Measurements from ENCODE around the gene PRKN.

Gene PRKN

GRCh38 chr6:161534264-161534873, 1193.2 kb downstream of the PRKN start:
- Histone ChIP-seq H3K23ac (ENCODE audit: low read length in 2 of 2) (no peak overlapping the region), H4K8ac (ENCODE audit: low read length) (no peak overlapping the region), H3K4me2 (ENCODE audit: low read length, poor library complexity, severe bottlenecking) (no peak overlapping the region), H3K79me1 (replicated peaks; ENCODE audit: low read length, poor library complexity, severe bottlenecking) (no peaks in the 10 kb centered on the region), H3K36me3 (ENCODE audit: control insufficient read depth in 1 of 2, insufficient read depth in 2 of 2, low read depth in 1 of 2, low read length in 2 of 2) (no peaks in the 10 kb centered on the region), H4K91ac (ENCODE audit: low read length) (no peak overlapping the region), H2BK12ac (ENCODE audit: low read length in 2 of 2) (no peak overlapping the region), H2AFZ (ENCODE audit: low read depth, low read length) (no peak overlapping the region), H3K4ac (ENCODE audit: low read depth in 1 of 2, low read length in 2 of 2) (no peak overlapping the region), H3K4me3 (ENCODE audit: insufficient read depth in 1 of 2, low read depth in 1 of 2, low read length in 2 of 2) (no peak overlapping the region), H3K18ac (ENCODE audit: low read depth in 1 of 2, low read length in 2 of 2) (no peak overlapping the region), H2BK15ac (ENCODE audit: low read depth, poor library complexity, severe bottlenecking) (no peak overlapping the region), H2BK5ac (ENCODE audit: low read depth, low read length, poor library complexity, severe bottlenecking) (no peak overlapping the region), H3K4me1 (ENCODE audit: control insufficient read depth, insufficient read depth, low read depth, low read length) (no peaks in the 10 kb centered on the region), H3K14ac (ENCODE audit: low read length in 2 of 2) (no peak overlapping the region), H3K9ac (ENCODE audit: low read length) (no peak overlapping the region), H2AK5ac (ENCODE audit: low read length, severe bottlenecking) (no peak overlapping the region), H3K27me3 (ENCODE audit: control insufficient read depth in 1 of 2, insufficient read depth in 1 of 2, low read length in 2 of 2) (no peaks in the 10 kb centered on the region), H2BK120ac (ENCODE audit: low read depth, low read length) (no peak overlapping the region), H3K27ac (ENCODE audit: low read length, poor library complexity, severe bottlenecking) (no peak overlapping the region), H3K9me3 (ENCODE audit: control insufficient read depth, low read length) (no peaks in the 10 kb centered on the region)
- no peak for DNase-seq
- 84% methylated on average over 13 of the region's 13 CpGs for WGBS

DNA sequence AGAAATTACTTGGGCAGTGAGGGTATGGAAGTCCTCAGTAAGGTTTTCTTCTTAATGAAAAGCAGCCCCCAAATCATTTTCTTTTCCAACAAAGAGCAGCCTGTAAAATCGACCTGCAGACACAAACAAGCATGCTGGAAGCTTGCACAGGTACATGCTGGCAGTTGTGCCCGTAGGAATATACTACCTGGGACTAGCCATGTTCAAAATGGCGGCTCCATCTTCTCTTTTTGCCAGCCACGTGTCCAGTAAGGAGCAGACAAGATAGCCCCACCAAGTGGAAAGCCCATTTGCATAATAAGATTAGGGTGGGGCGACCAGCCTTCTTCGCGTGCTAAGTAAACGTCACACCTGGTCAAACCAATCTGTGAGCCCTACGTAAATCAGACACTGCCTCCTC, 1194.3 kb downstream of the PRKN start:
- Histone ChIP-seq H3K18ac (ENCODE audit: low read depth in 1 of 2, low read length in 2 of 2) (no peak overlapping the region), H3K9ac (ENCODE audit: low read length) (no peak overlapping the region), H2BK5ac (ENCODE audit: low read depth, low read length, poor library complexity, severe bottlenecking) (no peak overlapping the region), H3K9me3 (ENCODE audit: control insufficient read depth, low read length) (no peaks in the 10 kb centered on the region), H3K79me1 (replicated peaks; ENCODE audit: low read length, poor library complexity, severe bottlenecking) (no peaks in the 10 kb centered on the region), H4K91ac (ENCODE audit: low read length) (no peak overlapping the region), H2AK5ac (ENCODE audit: low read length, severe bottlenecking) (no peak overlapping the region), H3K4me2 (ENCODE audit: low read length, poor library complexity, severe bottlenecking) (no peak overlapping the region), H3K14ac (ENCODE audit: low read length in 2 of 2) (no peak overlapping the region), H3K4me3 (ENCODE audit: insufficient read depth in 1 of 2, low read depth in 1 of 2, low read length in 2 of 2) (no peak overlapping the region), H3K27me3 (ENCODE audit: control insufficient read depth in 1 of 2, insufficient read depth in 1 of 2, low read length in 2 of 2) (no peaks in the 10 kb centered on the region), H3K4me1 (ENCODE audit: control insufficient read depth, insufficient read depth, low read depth, low read length) (no peaks in the 10 kb centered on the region), H3K4ac (ENCODE audit: low read depth in 1 of 2, low read length in 2 of 2) (no peak overlapping the region), H2AFZ (ENCODE audit: low read depth, low read length) (no peak overlapping the region), H4K8ac (ENCODE audit: low read length) (no peak overlapping the region), H3K36me3 (ENCODE audit: control insufficient read depth in 1 of 2, insufficient read depth in 2 of 2, low read depth in 1 of 2, low read length in 2 of 2) (no peaks in the 10 kb centered on the region), H2BK120ac (ENCODE audit: low read depth, low read length) (no peak overlapping the region), H3K23ac (ENCODE audit: low read length in 2 of 2) (no peak overlapping the region), H2BK12ac (ENCODE audit: low read length in 2 of 2) (no peak overlapping the region), H3K27ac (ENCODE audit: low read length, poor library complexity, severe bottlenecking) (no peak overlapping the region), H2BK15ac (ENCODE audit: low read depth, poor library complexity, severe bottlenecking) (no peak overlapping the region)
- 66% methylated on average over 9 of the region's 9 CpGs for WGBS
- DNase-seq: no peak

DNA sequence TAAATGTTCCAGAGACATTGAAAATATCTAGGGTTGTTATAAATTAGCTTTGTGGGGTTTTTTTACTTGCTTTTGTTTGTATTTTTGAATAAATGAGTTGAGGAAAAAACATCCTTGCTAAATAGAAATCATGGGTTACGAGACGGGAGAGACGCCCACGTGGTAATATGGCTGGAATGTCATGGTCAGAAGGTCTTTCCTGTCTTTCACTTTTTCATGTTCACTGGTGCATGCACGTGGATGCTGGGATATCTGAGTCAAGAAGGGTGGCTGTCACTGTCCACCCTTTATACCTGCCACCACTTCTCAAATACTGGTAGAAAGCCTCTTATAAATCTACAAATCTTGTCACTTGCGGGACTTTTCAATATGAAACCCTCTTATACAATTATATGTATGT, 1195.0 kb downstream of the PRKN start:
- H3K23ac ChIP-seq (ENCODE audit: low read length in 2 of 2): no peak overlapping the region
- no peaks in the 10 kb centered on the region for H3K27me3 ChIP-seq (ENCODE audit: control insufficient read depth in 1 of 2, insufficient read depth in 1 of 2, low read length in 2 of 2)
- WGBS: 87% methylated on average over 4 of the region's 6 CpGs
- no peaks in the 10 kb centered on the region for H3K4me1 ChIP-seq (ENCODE audit: control insufficient read depth, insufficient read depth, low read depth, low read length)
- H2BK12ac ChIP-seq (ENCODE audit: low read length in 2 of 2): no peak overlapping the region
- no peak overlapping the region for H3K4ac ChIP-seq (ENCODE audit: low read depth in 1 of 2, low read length in 2 of 2)
- H2BK15ac ChIP-seq (ENCODE audit: low read depth, poor library complexity, severe bottlenecking): no peak overlapping the region
- H3K4me3 ChIP-seq (ENCODE audit: insufficient read depth in 1 of 2, low read depth in 1 of 2, low read length in 2 of 2): no peak overlapping the region
- H4K8ac ChIP-seq (ENCODE audit: low read length): no peak overlapping the region
- no peaks in the 10 kb centered on the region for H3K9me3 ChIP-seq (ENCODE audit: control insufficient read depth, low read length)
- no peak overlapping the region for H3K14ac ChIP-seq (ENCODE audit: low read length in 2 of 2)
- no peak overlapping the region for H3K27ac ChIP-seq (ENCODE audit: low read length, poor library complexity, severe bottlenecking)
- no peak overlapping the region for H3K4me2 ChIP-seq (ENCODE audit: low read length, poor library complexity, severe bottlenecking)
- H2AK5ac ChIP-seq (ENCODE audit: low read length, severe bottlenecking): no peak overlapping the region
- no peak overlapping the region for H2AFZ ChIP-seq (ENCODE audit: low read depth, low read length)
- no peaks in the 10 kb centered on the region for H3K36me3 ChIP-seq (ENCODE audit: control insufficient read depth in 1 of 2, insufficient read depth in 2 of 2, low read depth in 1 of 2, low read length in 2 of 2)
- no peak overlapping the region for H4K91ac ChIP-seq (ENCODE audit: low read length)
- no peak overlapping the region for H3K9ac ChIP-seq (ENCODE audit: low read length)
- no peaks in the 10 kb centered on the region for H3K79me1 ChIP-seq (replicated peaks; ENCODE audit: low read length, poor library complexity, severe bottlenecking)
- no peak overlapping the region for H2BK5ac ChIP-seq (ENCODE audit: low read depth, low read length, poor library complexity, severe bottlenecking)
- H2BK120ac ChIP-seq (ENCODE audit: low read depth, low read length): no peak overlapping the region
- no peak overlapping the region for H3K18ac ChIP-seq (ENCODE audit: low read depth in 1 of 2, low read length in 2 of 2)
- no peak for DNase-seq

DNA sequence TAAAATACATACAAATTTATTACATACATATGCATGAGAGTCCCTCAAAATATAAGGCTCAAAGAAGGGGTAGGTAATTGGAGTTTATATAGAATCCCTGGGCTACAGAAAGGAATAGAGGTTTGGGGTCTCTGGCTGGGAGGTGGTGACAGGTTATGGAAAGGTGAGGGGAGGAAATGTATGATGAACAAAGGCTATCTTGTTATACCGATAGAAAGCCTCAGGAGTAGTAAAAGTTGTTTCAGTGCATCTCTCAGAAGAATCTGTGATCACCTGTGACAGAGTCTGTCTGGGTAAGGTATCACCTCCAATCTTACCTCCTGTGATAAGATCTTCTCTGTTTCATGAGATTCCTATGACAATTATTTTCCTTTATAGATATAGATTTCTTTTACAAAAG, 1200.8 kb downstream of the PRKN start:
- H3K27ac ChIP-seq (ENCODE audit: low read length, poor library complexity, severe bottlenecking): no peak overlapping the region
- H3K4me1 ChIP-seq (ENCODE audit: control insufficient read depth, insufficient read depth, low read depth, low read length): no peaks in the 10 kb centered on the region
- WGBS: 100% methylated on average over 1 of the region's 1 CpG
- no peak overlapping the region for H2BK120ac ChIP-seq (ENCODE audit: low read depth, low read length)
- H3K14ac ChIP-seq (ENCODE audit: low read length in 2 of 2): no peak overlapping the region
- H3K27me3 ChIP-seq (ENCODE audit: control insufficient read depth in 1 of 2, insufficient read depth in 1 of 2, low read length in 2 of 2): no peaks in the 10 kb centered on the region
- H3K4me2 ChIP-seq (ENCODE audit: low read length, poor library complexity, severe bottlenecking): no peak overlapping the region
- no peaks in the 10 kb centered on the region for H3K79me1 ChIP-seq (replicated peaks; ENCODE audit: low read length, poor library complexity, severe bottlenecking)
- H2BK5ac ChIP-seq (ENCODE audit: low read depth, low read length, poor library complexity, severe bottlenecking): no peak overlapping the region
- H4K91ac ChIP-seq (ENCODE audit: low read length): no peak overlapping the region
- no peak overlapping the region for H2BK12ac ChIP-seq (ENCODE audit: low read length in 2 of 2)
- no peak overlapping the region for H3K18ac ChIP-seq (ENCODE audit: low read depth in 1 of 2, low read length in 2 of 2)
- H3K4me3 ChIP-seq (ENCODE audit: insufficient read depth in 1 of 2, low read depth in 1 of 2, low read length in 2 of 2): no peak overlapping the region
- no peak overlapping the region for H2AK5ac ChIP-seq (ENCODE audit: low read length, severe bottlenecking)
- no peak overlapping the region for H3K4ac ChIP-seq (ENCODE audit: low read depth in 1 of 2, low read length in 2 of 2)
- no peak overlapping the region for H3K9ac ChIP-seq (ENCODE audit: low read length)
- no peak overlapping the region for H4K8ac ChIP-seq (ENCODE audit: low read length)
- no peak overlapping the region for H2BK15ac ChIP-seq (ENCODE audit: low read depth, poor library complexity, severe bottlenecking)
- H3K23ac ChIP-seq (ENCODE audit: low read length in 2 of 2): no peak overlapping the region
- DNase-seq: no peak
- H3K9me3 ChIP-seq (ENCODE audit: control insufficient read depth, low read length): no peaks in the 10 kb centered on the region
- H3K36me3 ChIP-seq (ENCODE audit: control insufficient read depth in 1 of 2, insufficient read depth in 2 of 2, low read depth in 1 of 2, low read length in 2 of 2): no peaks in the 10 kb centered on the region
- no peak overlapping the region for H2AFZ ChIP-seq (ENCODE audit: low read depth, low read length)
